Karpas-422 (cell line): ENCODE results near the gene ZNF771. TPM values are rescaled to one million over a fixed set of nuclear protein-coding genes. Genes with fewer than 3 reads are reported as not detected.

ENCODE experiments used
- DNase-seq: peaks from one replicate; pipeline ENCODE4 v3.0.0-alpha.2; 2015
- H2AFZ ChIP-seq: fragments of 200-600 bp; sonication (generic); 2 replicates; pipeline ENCODE4 v1.6.1; 2014; ENCODE audit warnings: antibody characterized with exemption, low read length, mixed read lengths
- H3K27ac ChIP-seq: fragments of 200-600 bp; sonication (generic); 2 replicates; pipeline ENCODE4 v1.5.1; 2014; ENCODE audit warnings: mild to moderate bottlenecking, low read length, moderate library complexity
- H3K27me3 ChIP-seq: fragments of 200-600 bp; sonication (generic); 2 replicates; pipeline ENCODE4 v1.6.1; 2014; ENCODE audit warnings: low read length, mixed read lengths
- H3K36me3 ChIP-seq: fragments of 200-600 bp; sonication (generic); 2 replicates; pipeline ENCODE4 v1.6.1; 2014; ENCODE audit warnings: low read length, mixed read lengths; ENCODE audit not compliant: insufficient read depth
- H3K4me1 ChIP-seq: fragments of 200-600 bp; sonication (generic); 2 replicates; pipeline ENCODE4 v1.6.1; 2014; ENCODE audit warnings: mild to moderate bottlenecking, low read length, mixed read lengths
- H3K4me2 ChIP-seq: fragments of 200-600 bp; sonication (generic); 2 replicates; pipeline ENCODE4 v1.6.1; 2014; ENCODE audit warnings: low read length, low read depth, mild to moderate bottlenecking; ENCODE audit not compliant: poor library complexity, severe bottlenecking
- H3K4me3 ChIP-seq: fragments of 200-600 bp; sonication (generic); 2 replicates; pipeline ENCODE4 v1.5.1; 2014; ENCODE audit warnings: mild to moderate bottlenecking, antibody characterized with exemption, low read length, mixed read lengths
- H3K79me2 ChIP-seq: fragments of 200-600 bp; sonication (generic); 2 replicates; pipeline ENCODE4 v1.6.1; 2014; ENCODE audit warnings: mild to moderate bottlenecking, low read length, mixed read lengths
- H3K9ac ChIP-seq: fragments of 200-600 bp; sonication (generic); 2 replicates; pipeline ENCODE4 v1.6.0; 2014; ENCODE audit warnings: low read length
- H3K9me2 ChIP-seq: fragments of 200-600 bp; sonication (generic), shearing (Covaris generic); replicated peaks from 2 replicates; pipeline ENCODE4 v1.6.0; 2014; ENCODE audit warnings: mild to moderate bottlenecking, low read length, moderate library complexity; ENCODE audit not compliant: insufficient read depth
- H3K9me3 ChIP-seq: fragments of 300-700, 200-600 bp; sonication (generic); 2 replicates; pipeline ENCODE4 v1.6.1; 2014; ENCODE audit warnings: low read length, mixed read lengths
- H4K20me1 ChIP-seq: fragments of 200-600 bp; sonication (generic); 2 replicates; pipeline ENCODE4 v1.6.1; 2014; ENCODE audit warnings: mild to moderate bottlenecking, antibody characterized with exemption, low read length, low read depth; ENCODE audit not compliant: insufficient read depth
- total RNA-seq: library from RNA; depleted of rRNA; stranded (reverse); fragments of >200 nt; shearing (Covaris generic); gene quantifications from 2 replicates; pipeline ENCODE4 v1.2.3, GENCODE V29; 2014; ENCODE audit warnings: low replicate concordance

Gene ZNF771
- total RNA-seq, 1 experiment from 2014 or later = 13.1 TPM

- Histone ChIP-seq H3K27me3 (no peaks in the 10 kb centered on the region), H4K20me1 (0 out of 2 replicates have a peak, but pooled peaks cover 3% of the 10 kb centered on the region), H3K79me2 (peaks cover 32% of the 10 kb centered on the region), H3K9me3 (no peaks in the 10 kb centered on the region), H3K4me1 (peaks cover 19% of the 10 kb centered on the region), H3K27ac (peak overlapping the region; percentile 68), H3K9me2 (no peaks in the 10 kb centered on the region), H2AFZ (no peak overlapping the region; the same call in 1 of the 2 replicates), H3K4me3 (peak overlapping the region; percentile 81), H3K36me3 (peaks cover 14% of the 10 kb centered on the region), H3K9ac (peak overlapping the region; percentile 79), H3K4me2 (peak overlapping the region; percentile 83)
- DNase-seq = no peak
Measured at GRCh38 chr16:30429418-30429677, 21.9 kb downstream of the ZNF771 start.

- Histone ChIP-seq H3K4me1 (peaks cover 19% of the 10 kb centered on the region), H3K27me3 (no peaks in the 10 kb centered on the region), H2AFZ (peak within 1 kb of the TSS; percentile 96), H3K4me3 (peak within 1 kb of the TSS; percentile 81), H3K9me2 (no peaks in the 10 kb centered on the region), H3K27ac (peak within 1 kb of the TSS; percentile 68), H3K4me2 (peak within 1 kb of the TSS; percentile 83), H4K20me1 (0 out of 2 replicates have a peak, but pooled peaks cover 3% of the 10 kb centered on the region), H3K36me3 (peaks cover 14% of the 10 kb centered on the region), H3K9me3 (no peaks in the 10 kb centered on the region), H3K9ac (peak within 1 kb of the TSS; percentile 79), H3K79me2 (peaks cover 32% of the 10 kb centered on the region)
- DNase-seq = peak; percentile 100
Measured at GRCh38 chr16:30429678-30430427, 22.4 kb downstream of the ZNF771 start, which contains the start of gene DCTPP1. DCTPP1 (minus strand) TSS chr16:30430030; CDS start chr16:30429980, 50 bp downstream.

GRCh38 chr16:30430428-30430970 is 23.1 kb downstream of the ZNF771 start:
- Histone ChIP-seq H4K20me1 (0 out of 2 replicates have a peak, but pooled peaks cover 3% of the 10 kb centered on the region), H3K27ac (no peak overlapping the region; the same call in 1 of the 2 replicates), H3K9ac (peak overlapping the region; percentile 49), H3K4me1 (peaks cover 19% of the 10 kb centered on the region), H3K27me3 (no peaks in the 10 kb centered on the region), H3K4me3 (peak overlapping the region; percentile 53; the same call in 1 of the 2 replicates), H3K9me2 (no peaks in the 10 kb centered on the region), H3K4me2 (peak overlapping the region; percentile 55), H3K36me3 (peaks cover 14% of the 10 kb centered on the region), H3K9me3 (no peaks in the 10 kb centered on the region), H3K79me2 (peaks cover 32% of the 10 kb centered on the region), H2AFZ (peak overlapping the region; percentile 96)
- DNase-seq = no peak

DNA sequence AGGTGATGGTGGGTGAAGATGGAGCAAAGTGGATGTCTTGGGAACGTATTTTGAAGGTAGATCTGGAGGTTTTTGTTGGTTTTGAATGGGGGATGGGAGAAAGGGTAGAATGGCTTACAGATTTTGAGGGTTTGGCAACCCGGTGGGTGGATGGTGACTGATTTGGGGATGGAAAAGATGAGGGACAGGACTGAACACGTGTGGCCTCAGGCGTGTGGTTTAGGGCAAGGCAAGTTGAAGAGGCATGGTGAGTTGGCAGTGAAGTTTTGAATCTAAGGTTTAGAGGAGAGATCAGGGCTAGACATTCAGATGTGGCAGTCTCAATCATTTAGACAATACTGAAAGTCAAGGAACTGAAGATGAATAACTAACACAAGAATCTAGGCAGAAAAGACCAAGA is 27.4 kb downstream of the ZNF771 start:
- Histone ChIP-seq H3K9me2 (no peaks in the 10 kb centered on the region), H3K27me3 (no peaks in the 10 kb centered on the region), H4K20me1 (no peaks in the 10 kb centered on the region), H3K9ac (no peak overlapping the region), H3K79me2 (peaks cover under 1% of the 10 kb centered on the region), H3K4me2 (no peak overlapping the region), H2AFZ (no peak overlapping the region), H3K4me3 (no peak overlapping the region), H3K4me1 (peaks cover 16% of the 10 kb centered on the region), H3K27ac (no peak overlapping the region), H3K36me3 (no peaks in the 10 kb centered on the region), H3K9me3 (no peaks in the 10 kb centered on the region)
- no peak for DNase-seq

DNA sequence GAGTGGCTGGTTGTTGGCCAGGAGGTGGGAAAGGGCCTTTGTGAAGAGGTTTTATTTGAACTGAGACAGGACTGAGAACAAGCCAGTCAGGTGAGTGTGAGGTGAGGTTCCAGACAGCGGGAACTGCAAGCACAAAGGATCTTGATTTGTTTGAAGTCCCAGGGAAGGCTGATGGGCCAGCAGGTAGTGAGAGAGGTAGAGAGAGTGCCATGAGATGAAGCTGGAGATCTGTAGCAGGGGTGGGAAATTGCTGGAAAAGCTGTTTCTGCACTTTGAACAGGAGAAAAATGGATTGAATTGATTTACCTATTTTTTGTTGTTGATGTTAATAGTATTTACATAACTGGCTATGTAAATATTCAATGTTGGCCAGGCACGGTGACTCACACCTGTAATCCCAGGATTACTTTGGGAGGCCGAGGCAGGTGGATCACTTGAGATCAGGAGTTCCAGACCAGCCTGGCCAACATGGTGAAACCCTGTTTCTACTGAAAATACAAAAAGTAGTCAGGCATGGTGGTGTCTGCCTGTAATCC is 30.2 kb downstream of the ZNF771 start:
- no peaks in the 10 kb centered on the region for H3K9me3 ChIP-seq
- no peaks in the 10 kb centered on the region for H3K9me2 ChIP-seq
- no peaks in the 10 kb centered on the region for H4K20me1 ChIP-seq
- no peak overlapping the region for H3K9ac ChIP-seq
- H3K27me3 ChIP-seq = no peaks in the 10 kb centered on the region
- no peak for DNase-seq
- H3K4me3 ChIP-seq = no peak overlapping the region
- H2AFZ ChIP-seq = no peak overlapping the region
- no peaks in the 10 kb centered on the region for H3K79me2 ChIP-seq
- no peaks in the 10 kb centered on the region for H3K36me3 ChIP-seq
- H3K4me1 ChIP-seq = peaks cover 16% of the 10 kb centered on the region
- no peak overlapping the region for H3K27ac ChIP-seq
- H3K4me2 ChIP-seq = no peak overlapping the region

GRCh38 chr16:30438835-30439234 is 31.4 kb downstream of the ZNF771 start:
- Histone ChIP-seq H3K4me2 (no peak overlapping the region), H4K20me1 (peaks cover 7% of the 10 kb centered on the region; the same call in 1 of the 2 replicates), H3K4me3 (no peak overlapping the region), H3K9ac (no peak overlapping the region), H3K36me3 (peaks cover 6% of the 10 kb centered on the region; the same call in 1 of the 2 replicates), H3K27me3 (no peaks in the 10 kb centered on the region), H2AFZ (no peak overlapping the region), H3K27ac (no peak overlapping the region), H3K9me3 (no peaks in the 10 kb centered on the region), H3K9me2 (no peaks in the 10 kb centered on the region), H3K4me1 (peaks cover 20% of the 10 kb centered on the region), H3K79me2 (peaks cover 5% of the 10 kb centered on the region; the same call in 1 of the 2 replicates)
- no peak for DNase-seq

DNA sequence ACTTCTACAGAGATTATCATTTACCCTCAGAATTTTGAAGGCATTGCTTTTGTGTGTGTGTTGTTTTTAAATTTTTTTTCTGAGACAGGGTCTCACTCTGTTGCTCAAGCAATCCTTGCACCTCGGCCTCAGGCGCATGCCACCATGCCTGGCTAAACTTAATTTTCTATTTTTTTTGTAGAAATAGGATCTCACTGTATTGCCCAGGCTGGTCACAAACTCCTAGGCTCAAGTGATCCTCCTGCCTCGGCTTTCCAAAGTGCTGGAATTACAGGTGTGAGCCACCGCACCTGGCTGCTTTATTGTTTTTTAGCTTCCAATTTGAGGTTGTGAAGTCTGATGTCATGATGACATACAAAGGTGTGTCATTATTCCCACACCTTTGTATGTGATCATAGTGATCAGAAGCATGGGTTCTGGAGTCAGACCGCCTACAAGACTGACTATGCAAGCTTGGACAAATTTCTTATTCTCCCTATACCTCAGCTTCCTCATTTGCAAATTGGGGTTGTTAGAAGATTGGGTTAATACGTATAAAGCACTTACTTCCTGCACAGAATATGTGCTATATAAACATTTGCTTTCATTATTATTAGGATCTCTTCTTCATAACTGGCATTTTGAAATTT is 32.4 kb downstream of the ZNF771 start:
- H3K4me2 ChIP-seq = peak overlapping the region; percentile 23
- H3K9me2 ChIP-seq = no peaks in the 10 kb centered on the region
- H4K20me1 ChIP-seq = peaks cover 17% of the 10 kb centered on the region
- no peak overlapping the region for H3K27ac ChIP-seq
- H3K4me3 ChIP-seq = no peak overlapping the region
- no peaks in the 10 kb centered on the region for H3K9me3 ChIP-seq
- H3K27me3 ChIP-seq = no peaks in the 10 kb centered on the region
- peaks cover 11% of the 10 kb centered on the region; the same call in 1 of the 2 replicates for H3K36me3 ChIP-seq
- H2AFZ ChIP-seq = no peak overlapping the region
- peaks cover 30% of the 10 kb centered on the region for H3K4me1 ChIP-seq
- peaks cover 15% of the 10 kb centered on the region for H3K79me2 ChIP-seq
- DNase-seq = peak; percentile 65
- no peak overlapping the region for H3K9ac ChIP-seq

- Histone ChIP-seq H3K27ac (no peak overlapping the region), H3K36me3 (peaks cover 11% of the 10 kb centered on the region; the same call in 1 of the 2 replicates), H3K9ac (no peak overlapping the region), H3K4me2 (peak overlapping the region; percentile 97), H3K4me1 (peaks cover 39% of the 10 kb centered on the region), H3K9me2 (no peaks in the 10 kb centered on the region), H3K27me3 (no peaks in the 10 kb centered on the region), H3K4me3 (no peak overlapping the region), H2AFZ (no peak overlapping the region), H3K79me2 (peaks cover 23% of the 10 kb centered on the region), H3K9me3 (no peaks in the 10 kb centered on the region), H4K20me1 (peaks cover 22% of the 10 kb centered on the region)
- no peak for DNase-seq
Measured at GRCh38 chr16:30443631-30444030, 36.2 kb downstream of the ZNF771 start.
